CMK (cell line): ENCODE results near the gene LDB2.

Experiments
- DNase-seq: peaks from one replicate; pipeline ENCODE4 v3.0.0-alpha.2; 2010; ENCODE audit warnings: low read depth

LDB2 gene

GRCh38 chr4:16884673-16885460 is 13.6 kb downstream of the LDB2 start:
- no peak for DNase-seq

- no peak for DNase-seq
Measured at GRCh38 chr4:16883806-16884205, 14.6 kb downstream of the LDB2 start.

DNA sequence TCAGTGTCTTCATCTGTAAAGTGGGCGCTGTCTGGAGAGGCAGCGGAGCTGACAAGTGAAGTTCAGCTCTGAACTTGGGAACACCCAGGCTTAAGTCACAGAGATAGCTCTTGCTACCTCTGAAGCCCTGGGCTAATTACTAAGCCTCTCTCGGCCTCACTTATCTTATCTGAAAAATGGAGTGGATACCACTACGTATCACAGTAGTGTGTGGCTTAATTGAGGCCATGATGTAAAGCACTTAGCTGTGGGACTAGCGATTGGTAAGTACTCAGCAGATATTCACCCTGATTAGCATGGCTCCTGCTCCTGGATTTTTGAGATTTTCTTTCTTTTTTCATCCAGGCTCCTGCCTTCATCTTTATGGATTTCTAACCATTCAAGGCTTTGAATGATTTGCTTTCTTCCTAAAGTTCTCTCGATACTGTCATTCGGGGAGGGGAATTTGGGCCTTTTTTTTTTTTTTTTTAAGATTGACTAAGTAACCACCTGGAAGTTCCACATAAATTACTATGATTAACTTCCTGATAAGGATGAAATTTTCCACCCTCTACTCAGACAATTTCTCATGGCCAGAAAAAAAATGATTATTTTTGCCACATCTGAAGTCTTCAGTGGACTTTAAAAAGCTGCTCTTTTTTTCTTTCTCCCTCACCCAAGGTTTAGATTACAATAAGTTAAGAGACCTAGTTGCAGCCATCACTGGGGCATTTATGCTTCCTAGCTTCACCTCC is 17.1 kb downstream of the LDB2 start:
- DNase-seq: no peak

DNA sequence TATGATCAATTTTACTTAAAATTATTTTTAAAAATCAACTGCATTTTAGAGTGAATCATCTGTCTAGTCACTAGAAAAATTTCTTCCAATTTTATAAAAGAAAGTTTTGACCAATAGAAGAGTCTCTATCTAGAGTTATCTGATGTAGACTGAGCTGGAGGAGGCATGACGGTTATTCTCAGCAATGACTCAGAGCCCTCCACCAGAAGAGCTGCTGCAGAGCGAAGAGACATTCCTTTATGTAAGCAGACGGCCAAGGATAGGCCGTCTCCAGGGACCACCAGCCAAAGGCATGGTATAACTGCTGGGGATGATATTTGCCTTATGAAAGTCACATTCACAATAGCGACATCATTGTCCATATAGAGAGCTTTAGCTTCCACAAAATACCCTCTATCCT is 23.0 kb downstream of the LDB2 start:
- DNase-seq: no peak

GRCh38 chr4:16869594-16870245 is 28.7 kb downstream of the LDB2 start:
- no peak for DNase-seq

DNA sequence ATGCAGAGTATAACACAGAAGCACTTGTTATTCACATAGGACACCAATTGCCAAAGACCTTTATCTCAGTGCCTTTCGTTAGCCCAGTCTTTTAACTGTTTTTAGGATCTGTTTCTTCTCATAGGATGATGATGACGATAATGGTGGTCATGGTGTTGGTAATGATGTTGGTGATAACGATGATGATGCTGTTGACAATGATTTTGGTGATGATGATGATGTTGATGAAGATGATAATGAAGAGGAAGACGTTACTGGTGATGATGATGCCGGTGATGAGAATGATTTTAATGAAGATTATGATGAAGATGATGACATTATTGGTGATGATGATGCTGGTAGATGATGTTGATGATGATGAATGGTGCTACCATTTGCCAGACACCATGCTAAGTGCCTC is 29.8 kb downstream of the LDB2 start:
- DNase-seq: no peak

DNA sequence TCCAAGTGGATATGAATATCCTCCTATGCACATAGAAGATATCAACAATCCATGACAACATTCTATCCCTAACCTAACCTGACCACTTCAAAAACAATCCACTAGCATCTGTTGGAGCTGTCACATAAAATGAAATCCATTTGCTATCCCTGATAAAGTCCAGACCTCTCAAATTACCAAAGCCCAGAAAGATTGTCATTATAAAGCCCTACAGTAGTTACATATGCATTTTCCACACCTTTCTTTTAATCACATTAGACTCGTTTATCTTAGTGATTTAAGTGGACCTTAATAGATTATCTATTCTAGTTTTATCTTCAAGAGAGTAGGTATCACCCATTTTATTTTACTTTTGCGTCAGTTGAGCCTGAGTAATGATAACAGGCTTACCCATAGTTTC is 30.6 kb downstream of the LDB2 start:
- no peak for DNase-seq

DNA sequence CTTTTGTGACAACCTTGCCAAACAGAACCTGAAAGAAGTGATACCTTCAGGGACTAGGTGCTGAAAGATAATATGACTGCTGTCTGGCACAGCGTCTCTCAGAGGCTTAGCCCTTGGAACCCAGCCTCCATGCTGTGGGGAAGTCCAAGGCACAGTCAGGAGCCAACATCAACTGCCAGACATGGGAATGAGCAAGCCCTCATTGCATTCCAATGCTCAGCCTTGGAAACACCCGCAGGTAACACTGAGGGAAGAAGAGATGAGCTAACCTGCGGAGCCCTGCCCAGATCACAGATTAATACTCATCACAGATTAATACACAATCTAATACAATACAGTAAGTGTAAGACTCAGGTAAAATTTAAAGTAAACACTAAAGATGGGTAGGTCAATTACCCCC is 31.5 kb downstream of the LDB2 start:
- no peak for DNase-seq

GRCh38 chr4:16865897-16866283 is 32.6 kb downstream of the LDB2 start:
- DNase-seq: no peak

- DNase-seq: no peak
Measured at GRCh38 chr4:16865209-16865896, 33.1 kb downstream of the LDB2 start.

DNA sequence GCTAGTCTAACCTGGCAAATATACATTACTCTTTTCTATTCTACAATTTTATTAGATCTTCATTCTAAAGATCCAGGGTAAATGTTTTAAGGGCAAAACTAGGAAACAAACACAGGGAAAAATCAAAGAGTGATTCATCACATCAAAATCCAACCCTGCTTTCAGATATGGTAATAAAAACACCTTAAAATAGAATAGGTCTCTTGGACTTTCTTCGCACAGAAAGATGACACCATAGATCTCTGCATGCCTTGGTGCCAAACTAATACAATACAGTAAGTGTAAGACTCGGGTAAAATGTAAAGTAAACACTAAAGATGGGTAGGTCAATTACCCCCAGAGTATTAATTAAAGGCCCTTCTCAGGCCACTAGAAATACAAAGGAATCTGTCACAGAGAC is 34.2 kb downstream of the LDB2 start:
- DNase-seq: no peak

GRCh38 chr4:16862697-16863096 is 35.7 kb downstream of the LDB2 start:
- no peak for DNase-seq

DNA sequence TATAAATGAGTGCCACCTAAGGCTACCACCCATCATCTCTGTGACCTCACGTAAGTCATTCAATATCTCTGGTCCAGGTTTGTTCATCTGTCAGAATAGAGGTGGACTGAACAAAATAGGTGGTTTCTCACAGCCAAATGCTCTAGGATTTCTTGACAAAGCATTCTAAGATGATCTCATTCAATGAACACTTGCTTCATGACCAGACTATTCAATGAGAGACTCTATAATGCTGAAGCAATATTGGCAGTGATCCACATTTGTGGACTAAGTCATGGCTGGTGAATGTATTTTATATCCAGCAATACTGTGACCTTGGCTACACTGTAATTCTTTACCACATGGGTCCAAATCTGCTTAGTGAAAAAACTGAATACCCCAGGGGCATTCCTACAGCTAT is 37.9 kb downstream of the LDB2 start:
- no peak for DNase-seq

GRCh38 chr4:16859031-16859430 is 39.4 kb downstream of the LDB2 start:
- no peak for DNase-seq

- DNase-seq: no peak
Measured at GRCh38 chr4:16858275-16858752, 40.1 kb downstream of the LDB2 start.

GRCh38 chr4:16857425-16857824 is 41.0 kb downstream of the LDB2 start:
- no peak for DNase-seq

- no peak for DNase-seq
Measured at GRCh38 chr4:16853640-16854039, 44.8 kb downstream of the LDB2 start.

DNA sequence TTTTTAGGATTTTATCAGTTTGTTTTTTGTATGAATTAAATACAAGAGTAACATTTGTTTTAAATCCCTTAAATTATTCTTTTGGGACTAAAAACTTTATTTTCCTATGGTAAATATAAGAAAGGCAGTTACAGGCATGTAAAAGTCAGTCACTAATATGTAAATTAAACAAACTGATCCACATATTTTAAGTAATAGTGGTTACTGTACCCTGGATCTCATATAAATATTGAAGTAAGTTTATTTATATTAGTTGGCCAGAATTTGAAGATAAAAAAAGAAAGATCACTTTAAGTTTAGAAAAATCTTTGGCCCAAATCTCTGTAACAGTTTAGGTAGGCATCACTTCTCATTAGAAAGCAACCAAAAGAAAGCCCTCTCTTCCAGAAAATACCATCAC is 45.8 kb downstream of the LDB2 start:
- no peak for DNase-seq

GRCh38 chr4:16852228-16852627 is 46.2 kb downstream of the LDB2 start:
- no peak for DNase-seq

GRCh38 chr4:16846540-16847117 is 51.8 kb downstream of the LDB2 start:
- DNase-seq: no peak

DNA sequence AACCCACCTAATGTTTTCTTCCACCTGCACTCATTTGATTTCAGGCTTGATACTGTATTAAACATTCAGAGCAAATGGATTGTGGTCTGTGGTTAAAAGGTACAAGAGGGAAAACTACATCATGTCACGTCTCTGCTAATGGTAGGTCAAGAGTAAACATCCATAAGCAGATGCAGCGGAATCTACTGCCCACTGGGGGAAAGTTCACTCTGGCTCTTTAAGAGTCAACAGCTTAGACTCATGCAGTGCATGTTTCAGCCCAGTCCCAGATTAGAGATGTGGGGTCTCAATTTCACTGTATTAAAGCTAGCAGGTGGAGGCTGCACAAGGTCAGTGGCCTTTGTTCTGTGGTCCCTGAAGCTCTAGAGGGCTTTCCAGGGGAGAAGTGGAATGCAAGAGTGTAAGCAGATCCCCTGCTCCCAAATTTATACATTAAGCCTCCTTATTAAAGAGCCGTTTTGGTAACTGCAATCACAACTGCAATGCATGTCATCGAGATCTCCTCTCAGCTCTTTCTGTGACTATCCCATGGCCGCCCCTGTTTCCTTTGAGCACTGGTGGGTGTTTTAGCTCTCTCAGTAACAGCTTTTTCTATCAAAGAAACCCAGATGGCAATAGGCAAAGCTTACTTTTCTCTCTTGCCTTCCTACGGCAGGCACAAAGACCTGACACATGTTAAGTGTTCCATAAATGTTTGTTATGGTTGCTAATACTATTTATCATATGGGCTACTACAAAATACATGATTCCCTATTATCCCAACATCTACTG is 53.4 kb downstream of the LDB2 start:
- DNase-seq: no peak
